ENCODE measurements around the gene ANK3.

DNA sequence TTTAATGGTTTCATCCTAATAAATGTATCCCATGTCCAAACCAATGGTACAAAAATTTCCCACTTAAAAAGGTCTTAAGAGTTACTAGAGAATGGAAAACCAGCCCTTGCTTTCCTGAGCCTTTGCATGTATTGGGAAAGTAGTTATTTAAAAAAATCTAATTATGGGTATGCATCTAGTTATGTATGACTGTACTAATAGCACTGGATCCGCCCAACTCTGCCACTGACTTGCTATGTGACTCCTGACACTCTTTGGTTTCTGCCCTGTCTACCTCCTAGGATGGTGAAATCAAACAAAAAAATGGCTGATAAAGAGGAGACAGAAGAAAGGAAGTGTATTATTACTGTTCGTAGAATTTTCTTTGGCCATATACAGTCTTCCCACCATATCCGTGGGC, 372.9 kb downstream of the ANK3 start:
- TF ChIP-seq POLR2AphosphoS5 (IDR thresholded peaks at IDR 0.05; ENCODE audit: low read depth), result no peak
- TF ChIP-seq, protein P1, sequence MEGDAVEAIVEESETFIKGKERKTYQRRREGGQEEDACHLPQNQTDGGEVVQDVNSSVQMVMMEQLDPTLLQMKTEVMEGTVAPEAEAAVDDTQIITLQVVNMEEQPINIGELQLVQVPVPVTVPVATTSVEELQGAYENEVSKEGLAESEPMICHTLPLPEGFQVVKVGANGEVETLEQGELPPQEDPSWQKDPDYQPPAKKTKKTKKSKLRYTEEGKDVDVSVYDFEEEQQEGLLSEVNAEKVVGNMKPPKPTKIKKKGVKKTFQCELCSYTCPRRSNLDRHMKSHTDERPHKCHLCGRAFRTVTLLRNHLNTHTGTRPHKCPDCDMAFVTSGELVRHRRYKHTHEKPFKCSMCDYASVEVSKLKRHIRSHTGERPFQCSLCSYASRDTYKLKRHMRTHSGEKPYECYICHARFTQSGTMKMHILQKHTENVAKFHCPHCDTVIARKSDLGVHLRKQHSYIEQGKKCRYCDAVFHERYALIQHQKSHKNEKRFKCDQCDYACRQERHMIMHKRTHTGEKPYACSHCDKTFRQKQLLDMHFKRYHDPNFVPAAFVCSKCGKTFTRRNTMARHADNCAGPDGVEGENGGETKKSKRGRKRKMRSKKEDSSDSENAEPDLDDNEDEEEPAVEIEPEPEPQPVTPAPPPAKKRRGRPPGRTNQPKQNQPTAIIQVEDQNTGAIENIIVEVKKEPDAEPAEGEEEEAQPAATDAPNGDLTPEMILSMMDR (conservative IDR thresholded peaks at IDR 0.05; ENCODE audit: low read depth in 2 of 2), result no peak
- TF ChIP-seq REST (IDR thresholded peaks at IDR 0.05; ENCODE audit: unreplicated experiment), result no peak
- TF ChIP-seq EZH2 (IDR thresholded peaks at IDR 0.05; ENCODE audit: low read depth, unreplicated experiment), result no peak
- no peak for TF ChIP-seq JUNB (IDR thresholded peaks at IDR 0.05; ENCODE audit: unreplicated experiment)

All from GM23338 (cell line).